GM21723 (cell line): Measurements from ENCODE around the gene MSN.
"Not testable (repeated sequence)": the region's sequence is repeated elsewhere in the genome, so short reads cannot be mapped to it uniquely, and the experiment has no call there.

Experiments used
- ATAC-seq: cut with Tn5 transposase; IDR thresholded peaks from one replicate; pipeline ENCODE4 v1.9.1; 2021; ENCODE audit warnings: mild to moderate bottlenecking, moderate library complexity; ENCODE audit not compliant: unreplicated experiment

The MSN gene

GRCh38 chrX:65712005-65712806 lies 44.8 kb downstream of the MSN start:
- no peak for ATAC-seq

- no peak for ATAC-seq
Measured at GRCh38 chrX:65718538-65718937, 51.1 kb downstream of the MSN start.

- ATAC-seq = no peak
Measured at GRCh38 chrX:65720381-65720964, 53.0 kb downstream of the MSN start.

GRCh38 chrX:65723706-65724105 lies 56.3 kb downstream of the MSN start:
- peak; percentile 81 for ATAC-seq

- ATAC-seq = no peak
Measured at GRCh38 chrX:65726715-65727114, 59.3 kb downstream of the MSN start.

- ATAC-seq = no peak
Measured at GRCh38 chrX:65731684-65732289, 64.3 kb downstream of the MSN start.

GRCh38 chrX:65740909-65741308 lies 73.5 kb downstream of the MSN start:
- no peak for ATAC-seq

GRCh38 chrX:65741823-65742222 lies 74.4 kb downstream of the MSN start:
- no peak for ATAC-seq

- no peak for ATAC-seq
Measured at GRCh38 chrX:65744965-65745364, 77.5 kb downstream of the MSN start.

- no peak for ATAC-seq
Measured at GRCh38 chrX:65745427-65745826, 78.0 kb downstream of the MSN start.

GRCh38 chrX:65745992-65746391 lies 78.5 kb downstream of the MSN start:
- ATAC-seq = no peak

GRCh38 chrX:65750674-65751469 lies 83.4 kb downstream of the MSN start:
- ATAC-seq = peak; percentile 83

GRCh38 chrX:65751519-65751918 lies 84.1 kb downstream of the MSN start:
- ATAC-seq = no peak

GRCh38 chrX:65752294-65752693 lies 84.8 kb downstream of the MSN start:
- peak; percentile 48 for ATAC-seq

- no peak for ATAC-seq
Measured at GRCh38 chrX:65755786-65756185, 88.3 kb downstream of the MSN start.

GRCh38 chrX:65757943-65758342 lies 90.5 kb downstream of the MSN start:
- no peak for ATAC-seq

- no peak for ATAC-seq
Measured at GRCh38 chrX:65758505-65758904, 91.1 kb downstream of the MSN start.

- not testable (repeated sequence) for ATAC-seq
Measured at GRCh38 chrX:65759525-65759924, 92.1 kb downstream of the MSN start.

- ATAC-seq = no peak
Measured at GRCh38 chrX:65769564-65770292, 102.3 kb downstream of the MSN start.

- no peak for ATAC-seq
Measured at GRCh38 chrX:65772842-65773241, 105.4 kb downstream of the MSN start.

GRCh38 chrX:65781845-65782244 lies 114.4 kb downstream of the MSN start:
- no peak for ATAC-seq
